Subcutaneous abdominal adipose tissue (tissue), 5 donors: ENCODE results near the gene RMDN3.

ENCODE experiments used
- H3K27ac ChIP-seq: one replicate; pipeline ENCODE4 v1.7.0; 2013; ENCODE audit warnings: low read depth, mild to moderate bottlenecking, inconsistent platforms, low read length, moderate library complexity
- H3K27me3 ChIP-seq, 5 donors: one replicate each; pipeline ENCODE4 v1.7.0; 2013; ENCODE audit warnings: low read length in 5 of 5, inconsistent platforms in 1 of 5; ENCODE audit not compliant: control insufficient read depth in 5 of 5, insufficient read depth in 4 of 5
- H3K36me3 ChIP-seq, 5 donors: one replicate each; pipeline ENCODE4 v1.7.0; 2013; ENCODE audit warnings: low read length in 5 of 5; ENCODE audit not compliant: control insufficient read depth in 5 of 5, insufficient read depth in 5 of 5
- H3K4me1 ChIP-seq, 5 donors: one replicate each; pipeline ENCODE4 v1.7.0; 2013; ENCODE audit warnings: low read length in 5 of 5, mild to moderate bottlenecking in 3 of 5, moderate library complexity in 1 of 5; ENCODE audit not compliant: control insufficient read depth in 5 of 5, insufficient read depth in 5 of 5
- H3K4me3 ChIP-seq, 5 donors: one replicate each; pipeline ENCODE4 v1.7.0; 2013; ENCODE audit warnings: low read length in 5 of 5, low read depth in 1 of 5
- H3K9ac ChIP-seq, 5 donors: one replicate each; pipeline ENCODE4 v1.7.0; 2013; ENCODE audit warnings: low read length in 5 of 5, mild to moderate bottlenecking in 4 of 5, moderate library complexity in 3 of 5
- H3K9me3 ChIP-seq, 5 donors: one replicate each; pipeline ENCODE4 v1.7.0; 2013; ENCODE audit warnings: low read length in 5 of 5; ENCODE audit not compliant: control insufficient read depth in 5 of 5
- donor health status: healthy.
- donor health status: healthy.
- donor health status: healthy.
- donor health status: healthy.
- donor health status: healthy.

Gene RMDN3

DNA sequence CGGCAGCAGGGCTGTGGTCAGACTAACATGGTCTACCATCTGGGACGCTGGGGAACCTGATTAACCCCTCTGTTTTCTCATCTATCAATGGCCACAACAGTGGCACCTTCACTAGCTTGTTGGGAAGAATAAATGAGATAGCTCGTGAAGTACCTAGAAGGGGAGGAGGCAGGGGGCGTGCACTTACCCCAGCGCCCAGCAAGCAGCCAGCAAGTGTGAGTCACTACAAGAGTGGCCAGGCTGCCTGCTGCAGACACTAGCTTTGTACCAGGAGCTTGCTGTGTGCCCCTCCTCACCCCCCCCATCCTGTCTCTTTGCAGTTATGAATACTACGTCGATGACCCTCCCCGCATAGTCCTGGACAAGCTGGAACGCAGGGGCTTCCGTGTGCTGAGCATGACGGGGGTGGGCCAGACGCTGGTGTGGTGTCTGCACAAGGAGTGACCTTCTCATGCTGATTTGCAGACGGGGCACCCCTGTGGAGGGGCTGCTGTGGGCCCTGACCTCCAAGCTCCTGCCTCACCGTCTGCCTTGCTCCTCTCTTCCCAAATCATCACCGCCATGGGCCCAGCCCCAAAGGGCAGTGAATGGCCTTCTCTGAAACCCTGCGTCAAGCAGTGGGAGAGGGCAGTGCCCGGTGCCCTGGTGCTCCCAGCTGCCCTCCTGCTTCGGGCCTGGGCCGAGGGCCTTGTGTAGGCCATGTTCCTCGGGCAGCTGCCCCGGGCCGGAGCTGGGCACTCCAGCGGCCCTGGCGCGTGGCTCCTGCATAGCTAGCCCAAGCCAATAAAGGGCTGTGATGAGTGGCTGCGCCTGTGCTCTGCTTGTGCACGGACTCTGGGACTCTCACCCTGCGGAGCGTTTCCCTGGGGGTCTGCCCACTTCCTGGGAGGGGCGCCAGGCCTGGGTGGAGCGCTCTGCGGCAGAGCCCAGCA lies 12.1 kb upstream of the RMDN3 start:
- Histone ChIP-seq H3K4me3 (no peak overlapping the region), H3K9me3 (no peaks in the 10 kb centered on the region), H3K9ac (peak overlapping the region in 1 of 5 donors; percentile 14), H3K36me3 (peaks cover 0 to 25% (median 11%) of the 10 kb centered on the region in 5 donors), H3K4me1 (peaks cover 13 to 91% (median 85%) of the 10 kb centered on the region in 5 donors), H3K27me3 (no peaks in the 10 kb centered on the region), H3K27ac (no peak overlapping the region)

DNA sequence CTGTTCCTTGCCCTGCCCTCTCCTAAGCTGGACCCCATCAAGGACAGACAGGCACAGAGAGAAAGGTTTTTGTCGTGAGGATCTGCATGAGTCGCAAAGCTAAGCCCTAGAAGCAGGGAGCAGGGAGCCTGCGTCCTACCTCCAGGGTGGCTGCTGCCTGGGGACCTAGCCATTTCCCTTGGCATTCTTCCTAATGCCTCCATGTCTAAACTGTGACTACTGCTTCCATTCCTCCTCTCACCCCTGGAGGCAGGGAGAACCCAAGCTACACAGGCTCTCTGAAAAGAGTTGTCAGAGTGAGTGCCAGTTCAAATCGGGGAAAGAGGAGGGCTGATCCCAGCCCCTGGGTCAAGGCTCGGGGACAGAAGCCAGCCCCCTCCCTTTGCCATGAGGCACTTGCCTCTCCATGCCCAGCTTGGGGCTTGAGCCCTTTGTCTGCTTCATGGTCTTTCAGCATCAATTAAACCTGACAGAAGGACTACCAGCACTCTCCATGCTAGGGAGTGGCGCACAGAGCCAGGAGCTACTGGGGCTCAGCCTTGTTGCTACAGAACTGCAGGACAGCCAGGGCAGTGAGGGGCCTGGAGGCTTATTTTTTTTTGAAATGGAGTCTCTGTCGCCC lies 11.3 kb upstream of the RMDN3 start:
- no peaks in the 10 kb centered on the region for H3K9me3 ChIP-seq
- H3K4me1 ChIP-seq, result peaks cover 13 to 83% (median 79%) of the 10 kb centered on the region in 5 donors
- H3K36me3 ChIP-seq, result peaks cover 0 to 16% (median 11%) of the 10 kb centered on the region in 5 donors
- no peak overlapping the region for H3K9ac ChIP-seq
- no peak overlapping the region for H3K4me3 ChIP-seq
- H3K27ac ChIP-seq, result peak overlapping the region; percentile 83
- no peaks in the 10 kb centered on the region for H3K27me3 ChIP-seq

DNA sequence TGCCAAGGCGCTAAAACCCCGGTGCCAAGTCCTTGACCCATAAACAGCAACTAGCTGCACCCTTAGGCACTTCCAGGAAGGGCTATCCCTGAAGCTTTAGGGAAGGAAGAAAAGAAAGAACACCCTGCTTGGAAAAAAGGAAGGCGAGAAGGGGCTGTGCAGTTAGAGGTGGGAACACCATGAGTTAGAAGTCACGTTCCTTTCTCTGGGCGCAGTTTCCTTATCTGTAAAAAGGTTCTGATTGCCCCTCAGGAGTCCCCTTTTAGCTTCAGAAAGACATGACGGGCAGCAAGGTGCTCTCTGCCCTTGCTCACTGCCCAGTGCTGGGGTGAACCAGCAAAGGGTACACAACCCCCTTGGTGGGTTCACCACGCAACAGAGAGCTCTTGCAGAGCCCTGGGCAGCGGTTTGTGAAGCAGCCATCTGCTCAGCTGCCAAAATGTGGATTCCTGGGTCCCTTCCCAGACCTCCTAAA lies 9.6 kb upstream of the RMDN3 start:
- Histone ChIP-seq H3K9me3 (no peaks in the 10 kb centered on the region), H3K27me3 (no peaks in the 10 kb centered on the region), H3K4me1 (peaks cover 9 to 66% (median 63%) of the 10 kb centered on the region in 5 donors), H3K27ac (peak overlapping the region; percentile 83), H3K9ac (peak overlapping the region; percentile 33 to 75 (median 58)), H3K4me3 (peak overlapping the region; percentile 67 to 83 (median 68)), H3K36me3 (peaks cover 0 to 14% (median 11%) of the 10 kb centered on the region in 5 donors)

DNA sequence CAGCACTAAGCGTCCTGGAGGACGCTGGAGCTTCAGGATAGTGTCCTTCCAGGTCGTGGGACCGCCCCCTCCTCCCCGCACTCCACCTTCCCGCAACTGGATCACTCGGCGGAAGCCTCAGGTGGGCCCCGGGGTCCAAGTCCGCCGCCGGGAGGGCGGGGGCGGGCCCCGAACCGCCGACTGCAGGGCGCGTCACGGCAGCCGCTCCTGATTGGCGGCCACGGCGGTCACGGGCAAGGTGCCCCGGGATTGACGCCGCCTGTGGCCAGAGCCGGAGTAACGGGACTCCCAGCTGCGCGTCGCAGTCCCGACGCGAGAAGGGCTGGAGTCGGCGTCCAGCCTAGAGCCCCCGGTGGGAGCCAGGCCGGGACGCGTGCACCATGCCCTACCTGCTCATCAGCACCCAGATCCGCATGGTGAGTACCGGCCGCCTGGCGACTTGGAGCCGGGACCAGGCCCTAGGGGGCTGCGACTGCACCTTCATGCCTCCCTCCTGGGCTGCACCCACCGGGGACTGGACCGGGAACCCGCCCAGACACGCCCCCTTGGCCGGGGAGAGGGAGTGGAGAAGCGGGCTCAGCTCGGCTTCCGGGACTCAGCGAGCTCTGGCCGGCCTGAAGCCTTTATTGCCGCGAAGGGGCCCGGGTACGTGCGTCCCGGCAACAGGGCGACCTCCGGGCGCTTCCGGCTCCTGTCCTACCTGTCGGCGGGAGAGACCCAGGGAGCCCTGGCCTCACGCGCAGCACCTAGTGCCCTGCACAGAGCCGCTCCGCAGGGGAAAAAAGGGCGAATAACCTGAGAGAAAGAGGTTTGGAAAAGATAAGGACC lies 9.0 kb upstream of the RMDN3 start, which contains the start of gene GCHFR:
Gene GCHFR, plus strand, starts transcription at position 268 of the 828 bp plus-strand sequence. Its CDS starts 113 bp downstream, at position 381.
- peak within 1 kb of the TSS; percentile 67 to 83 (median 68) for H3K4me3 ChIP-seq
- peaks cover 0 to 14% (median 11%) of the 10 kb centered on the region in 5 donors for H3K36me3 ChIP-seq
- H3K27ac ChIP-seq, result peak within 1 kb of the TSS; percentile 83
- H3K9me3 ChIP-seq, result no peaks in the 10 kb centered on the region
- H3K9ac ChIP-seq, result peak within 1 kb of the TSS; percentile 38 to 75 (median 58)
- peaks cover 9 to 60% (median 56%) of the 10 kb centered on the region in 5 donors for H3K4me1 ChIP-seq
- H3K27me3 ChIP-seq, result no peaks in the 10 kb centered on the region

DNA sequence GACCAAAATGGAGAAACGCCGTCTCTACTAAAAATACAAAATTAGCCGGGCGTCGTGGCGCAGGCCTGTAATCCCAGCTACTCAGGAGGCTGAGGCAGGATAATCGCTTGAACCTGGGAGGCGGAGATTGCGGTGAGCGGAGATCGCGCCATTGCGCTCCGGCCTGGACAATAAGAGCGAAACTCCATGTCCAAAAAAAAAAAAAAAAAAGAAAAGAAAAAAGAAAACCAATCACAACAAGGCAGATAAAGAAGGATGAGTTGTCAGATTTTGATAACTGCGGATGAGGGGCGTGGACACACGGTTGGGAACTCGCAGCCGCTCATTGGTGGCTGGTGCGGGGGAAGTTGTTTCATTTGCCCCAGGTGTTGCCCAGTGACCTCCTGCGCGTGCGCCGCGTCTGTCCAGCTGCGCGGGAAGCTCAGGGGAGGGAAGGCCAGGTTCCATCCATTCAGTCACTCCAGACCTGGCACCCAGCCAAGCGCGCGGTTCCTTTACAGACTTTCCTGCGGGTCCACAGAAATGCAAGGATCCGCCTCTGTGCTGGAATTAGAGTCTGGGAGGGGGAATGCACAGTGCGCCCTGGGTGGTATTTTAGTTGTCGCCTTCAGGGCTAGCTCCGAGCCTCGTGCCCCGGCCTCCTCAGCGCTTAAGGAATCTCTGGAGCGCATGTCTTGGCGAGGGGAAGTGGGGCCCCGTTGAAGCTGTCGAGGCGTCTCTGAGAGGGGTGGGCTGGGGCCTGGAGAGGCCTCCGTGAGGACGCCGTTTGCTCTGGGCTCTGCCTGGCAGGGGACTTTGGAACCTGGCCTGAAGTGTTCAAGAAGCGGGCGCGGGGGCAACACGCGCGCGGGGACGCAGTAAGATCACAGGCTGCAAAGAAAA lies 8.1 kb upstream of the RMDN3 start:
- H3K4me3 ChIP-seq, result peak overlapping the region; percentile 44 to 83 (median 68)
- H3K4me1 ChIP-seq, result peaks cover 7 to 51% (median 47%) of the 10 kb centered on the region in 5 donors
- peak overlapping the region in 3 of 5 donors; percentile 53 to 75 (median 56) for H3K9ac ChIP-seq
- peaks cover 0 to 13% (median 11%) of the 10 kb centered on the region in 5 donors for H3K36me3 ChIP-seq
- H3K27me3 ChIP-seq, result no peaks in the 10 kb centered on the region
- no peaks in the 10 kb centered on the region for H3K9me3 ChIP-seq
- H3K27ac ChIP-seq, result peak overlapping the region; percentile 83

DNA sequence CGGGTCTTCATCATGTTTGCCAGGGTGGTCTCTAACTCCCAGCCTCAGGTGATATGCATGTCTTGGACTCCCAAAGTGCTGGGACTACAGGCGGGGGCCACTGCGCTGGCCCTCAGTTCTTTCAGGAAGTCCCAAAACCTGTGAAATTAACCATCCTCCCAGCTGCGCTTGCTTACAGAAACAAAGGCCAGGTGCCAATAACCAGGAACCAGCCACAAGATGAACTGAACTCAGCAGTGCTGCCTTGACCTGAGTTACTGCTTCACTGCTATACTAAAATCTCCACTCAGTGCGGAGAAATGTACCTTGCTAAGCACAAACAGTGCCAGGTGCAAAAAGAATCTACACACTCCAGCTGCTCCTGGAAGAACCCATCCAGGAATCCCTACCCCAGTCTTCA lies 4.9 kb upstream of the RMDN3 start:
- Histone ChIP-seq H3K9me3 (no peaks in the 10 kb centered on the region), H3K36me3 (no peaks in the 10 kb centered on the region), H3K27ac (no peak overlapping the region), H3K9ac (no peak overlapping the region), H3K4me3 (no peak overlapping the region), H3K27me3 (no peaks in the 10 kb centered on the region), H3K4me1 (peaks cover 7 to 30% (median 26%) of the 10 kb centered on the region in 5 donors)

DNA sequence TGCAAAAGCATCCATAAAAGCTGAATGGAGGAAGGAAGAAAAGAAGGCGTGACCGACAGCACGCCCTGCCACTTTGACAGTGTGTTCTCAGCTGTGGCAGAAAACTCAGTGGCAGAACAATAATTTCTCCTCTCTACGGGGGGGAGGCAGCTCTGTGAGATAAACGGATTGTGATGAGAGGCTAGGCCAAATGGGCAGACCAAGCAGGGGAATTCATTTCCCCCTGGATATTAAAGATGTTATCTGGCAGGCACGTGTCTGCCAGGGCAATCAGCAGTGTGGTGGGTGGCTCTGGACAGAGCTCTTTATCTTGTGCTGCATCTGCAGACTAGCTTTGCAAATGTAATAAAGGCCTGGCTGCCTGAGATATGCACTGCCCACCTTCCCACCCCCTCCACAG lies 1.9 kb upstream of the RMDN3 start:
- no peaks in the 10 kb centered on the region for H3K27me3 ChIP-seq
- H3K9ac ChIP-seq, result no peak overlapping the region
- H3K27ac ChIP-seq, result no peak overlapping the region
- H3K36me3 ChIP-seq, result peaks cover 0 to 8% (median 4%) of the 10 kb centered on the region in 5 donors
- no peaks in the 10 kb centered on the region for H3K9me3 ChIP-seq
- H3K4me1 ChIP-seq, result peaks cover 0 to 30% (median 17%) of the 10 kb centered on the region in 5 donors
- no peak overlapping the region for H3K4me3 ChIP-seq

DNA sequence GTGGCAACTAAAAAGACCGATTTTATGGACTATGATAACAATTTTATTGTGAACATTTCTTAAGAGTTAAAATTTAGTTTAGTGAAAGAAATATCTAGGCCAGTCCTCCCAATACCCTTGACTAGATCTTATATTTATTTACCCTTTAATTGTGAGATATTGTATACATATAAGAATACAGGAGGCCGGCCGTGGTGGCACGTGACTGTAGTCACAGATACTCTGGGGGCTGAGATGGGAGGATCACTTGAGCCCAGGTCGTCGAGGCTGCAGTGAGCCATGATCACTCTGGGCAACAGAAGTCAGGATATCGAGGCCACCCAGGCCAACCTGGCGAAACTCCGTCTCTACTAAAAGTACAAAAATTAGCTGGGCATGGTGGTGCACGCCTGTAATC lies 756 bp upstream of the RMDN3 start:
- Histone ChIP-seq H3K36me3 (peaks cover 0 to 19% (median 14%) of the 10 kb centered on the region in 5 donors), H3K9me3 (no peaks in the 10 kb centered on the region), H3K27ac (peak overlapping the region; percentile 87), H3K4me3 (peak overlapping the region in 4 of 5 donors; percentile 85 to 96 (median 88)), H3K9ac (peak overlapping the region in 4 of 5 donors; percentile 83 to 98 (median 90)), H3K4me1 (peaks cover 0 to 30% (median 17%) of the 10 kb centered on the region in 5 donors), H3K27me3 (no peaks in the 10 kb centered on the region)

DNA sequence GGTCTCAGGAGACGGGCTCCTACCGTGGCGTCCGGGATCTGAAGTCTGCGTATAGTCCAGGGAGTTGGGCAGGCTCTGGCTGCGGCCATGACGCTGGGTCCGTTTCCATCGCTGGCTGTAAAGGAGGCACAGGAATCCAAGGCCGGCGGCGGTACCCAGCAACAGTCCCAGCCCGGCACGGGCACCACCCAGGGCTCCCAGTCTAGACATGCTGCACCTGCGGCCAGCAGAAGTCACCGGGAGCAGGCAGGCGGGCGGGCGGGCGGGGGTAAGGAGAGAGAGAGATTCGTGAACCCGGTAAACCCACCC lies 526 bp downstream of the RMDN3 start:
- peak overlapping the region in 4 of 5 donors; percentile 86 to 98 (median 92) for H3K9ac ChIP-seq
- H3K9me3 ChIP-seq, result no peaks in the 10 kb centered on the region
- no peaks in the 10 kb centered on the region for H3K27me3 ChIP-seq
- peak overlapping the region; percentile 85 to 96 (median 87) for H3K4me3 ChIP-seq
- peaks cover 0 to 30% (median 17%) of the 10 kb centered on the region in 5 donors for H3K4me1 ChIP-seq
- H3K36me3 ChIP-seq, result peaks cover 0 to 28% (median 21%) of the 10 kb centered on the region in 5 donors
- peak overlapping the region; percentile 87 for H3K27ac ChIP-seq
